CD4-positive, alpha-beta T cell treated with Interleukin-17A for 4 hours (primary cell): ENCODE measurements around the gene TRIM31.
A peak's percentile ranks its signal among the peaks of the same experiment; 100 is the strongest.

Source experiments
- DNase-seq: peaks from one replicate; pipeline ENCODE4 v3.0.0-alpha.2; 2020; ENCODE audit warnings: mixed read lengths

Gene TRIM31

GRCh38 chr6:30074331-30075093 is 38.4 kb downstream of the TRIM31 start:
- peak; percentile 7 for DNase-seq

DNA sequence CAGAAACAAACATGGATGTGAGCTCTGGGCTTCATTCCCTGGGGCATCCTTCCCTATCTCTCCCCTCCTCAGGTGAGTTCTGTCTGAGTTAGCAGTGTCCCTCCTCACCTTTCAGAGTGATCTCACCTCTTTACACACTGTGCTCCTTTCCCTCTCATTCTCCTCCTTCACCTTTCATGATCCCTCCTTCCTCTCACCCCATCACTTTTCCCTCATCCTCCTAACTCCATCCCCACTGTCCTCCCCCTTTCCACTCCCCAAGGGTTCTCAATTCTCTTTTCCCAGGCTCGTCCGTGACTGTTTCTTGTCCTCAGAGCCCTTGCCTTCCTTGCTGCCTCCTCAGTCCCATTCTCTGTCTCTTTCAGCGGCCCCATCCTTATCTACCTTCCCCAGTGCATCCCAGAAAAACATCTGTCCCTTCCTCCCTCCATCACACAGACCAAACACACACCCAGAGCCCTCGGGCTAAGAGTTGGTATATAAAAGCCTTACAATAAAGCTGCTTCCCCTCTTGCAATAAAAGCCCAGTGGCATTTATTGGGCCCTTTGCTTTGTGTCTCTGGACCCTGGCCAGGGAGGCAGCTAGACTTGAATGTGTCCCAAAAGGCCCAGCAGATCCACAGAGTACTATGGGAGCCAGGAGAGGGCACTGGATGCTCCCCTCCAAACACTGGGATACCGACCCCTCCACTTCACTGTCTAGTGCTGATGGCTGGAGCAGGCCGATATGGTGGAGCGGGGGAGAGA is 39.2 kb downstream of the TRIM31 start:
- no peak for DNase-seq

GRCh38 chr6:30071858-30072257 is 41.0 kb downstream of the TRIM31 start:
- DNase-seq = no peak

DNA sequence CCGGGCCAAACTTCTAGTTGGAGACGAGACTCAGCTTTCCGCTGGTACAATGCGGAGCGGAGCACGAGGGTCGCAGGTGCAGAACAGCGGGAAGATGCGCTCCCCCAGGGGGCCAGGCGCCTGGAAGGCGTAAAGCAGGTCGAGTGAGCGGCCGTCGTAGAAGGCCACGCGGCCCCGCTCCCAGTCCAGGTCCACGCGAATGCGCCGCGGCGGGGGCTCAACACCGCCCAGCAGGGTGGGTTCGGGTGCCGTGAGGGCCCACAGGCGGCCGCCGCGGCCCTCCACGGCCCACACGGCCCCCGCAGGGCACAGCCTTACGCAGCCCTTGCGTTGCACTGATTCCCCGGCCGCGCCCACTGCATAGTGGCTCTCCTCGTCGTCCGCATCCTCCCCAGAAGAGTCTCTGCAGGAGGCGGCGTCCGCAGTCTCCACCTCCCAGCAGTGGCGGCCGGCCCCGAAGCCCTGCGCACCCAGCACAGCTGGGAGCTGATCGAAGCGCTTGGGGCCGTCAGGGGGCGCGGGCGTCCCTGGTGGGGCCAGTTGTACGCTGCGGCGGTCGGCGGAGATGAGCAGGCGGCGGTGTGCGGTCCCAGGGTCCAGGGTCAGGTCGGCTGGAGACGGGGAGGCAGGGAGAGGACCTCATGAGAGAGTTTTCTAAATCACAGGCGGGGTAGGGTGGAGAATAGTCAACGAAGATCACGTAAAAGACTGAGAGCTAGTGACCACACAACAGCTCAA is 41.6 kb downstream of the TRIM31 start:
- DNase-seq = peak; percentile 33

- no peak for DNase-seq
Measured at GRCh38 chr6:30067460-30068139, 45.3 kb downstream of the TRIM31 start.

GRCh38 chr6:30066577-30067459 is 46.1 kb downstream of the TRIM31 start, which contains the start of gene PPP1R11:
TSS of gene PPP1R11 (plus strand) at chr6:30067198. CDS start at chr6:30067411, 213 bp downstream.
- DNase-seq = peak; percentile 99

DNA sequence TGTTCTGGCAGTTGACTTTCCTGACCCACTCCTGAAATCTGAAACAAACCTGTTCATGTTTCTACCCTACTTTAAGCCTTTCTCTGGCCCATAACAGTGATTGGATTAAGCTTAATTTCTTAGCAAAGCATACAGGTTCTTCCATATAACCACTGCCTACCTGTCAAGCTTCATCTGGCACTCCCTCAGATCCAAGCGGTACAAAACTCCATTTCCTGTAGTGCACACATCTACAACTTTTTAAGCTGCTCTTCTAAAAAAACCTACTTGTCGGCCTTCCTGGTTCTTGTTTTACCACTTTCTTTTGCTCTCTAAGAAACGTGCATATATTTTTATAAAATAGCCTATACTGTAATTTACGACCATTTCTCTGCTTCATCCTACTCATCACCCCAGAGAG is 46.8 kb downstream of the TRIM31 start:
- no peak for DNase-seq

GRCh38 chr6:30063315-30063714 is 49.6 kb downstream of the TRIM31 start:
- DNase-seq = no peak

GRCh38 chr6:30062471-30063178 is 50.3 kb downstream of the TRIM31 start:
- DNase-seq = no peak

GRCh38 chr6:30061858-30062458 is 50.9 kb downstream of the TRIM31 start:
- no peak for DNase-seq

DNA sequence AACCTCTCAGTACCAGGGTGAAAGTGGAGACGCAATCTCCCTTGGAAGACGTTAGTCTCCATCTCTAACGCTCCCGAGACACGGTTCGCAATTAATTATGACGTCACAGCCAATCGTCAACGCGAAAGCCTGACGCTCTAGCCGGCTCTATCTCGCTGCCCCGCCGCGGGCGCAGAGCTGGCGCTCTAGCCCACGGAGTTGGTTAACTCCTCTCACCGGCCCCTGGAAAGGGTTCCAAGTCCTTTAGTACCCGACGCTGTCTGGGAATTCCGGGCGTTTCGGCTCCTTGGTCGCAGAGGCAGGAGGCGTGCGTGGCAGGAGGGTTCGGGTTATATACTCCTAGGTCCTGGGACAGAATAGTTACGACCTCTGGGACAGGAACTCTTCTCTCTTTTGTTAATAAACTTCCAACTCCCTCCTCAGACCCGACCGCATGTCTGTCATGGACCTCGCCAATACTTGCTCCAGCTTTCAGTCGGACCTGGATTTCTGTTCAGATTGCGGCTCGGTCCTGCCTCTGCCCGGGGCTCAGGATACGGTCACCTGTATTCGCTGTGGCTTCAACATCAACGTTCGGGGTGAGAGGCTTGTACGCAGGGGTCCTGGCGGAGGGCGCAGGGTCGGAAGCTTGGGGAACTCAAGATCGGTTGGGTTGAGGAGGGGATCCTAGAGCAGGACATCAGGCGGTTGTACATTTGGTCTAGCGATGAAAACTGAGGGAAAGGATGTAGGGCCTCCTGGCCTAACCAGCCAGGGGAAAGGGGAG is 51.6 kb downstream of the TRIM31 start, which contains the start of gene POLR1H:
POLR1H (plus strand) TSS at position 174 of the 766 bp plus-strand sequence; CDS start at position 434, 260 bp downstream.
- peak; percentile 88 for DNase-seq

DNA sequence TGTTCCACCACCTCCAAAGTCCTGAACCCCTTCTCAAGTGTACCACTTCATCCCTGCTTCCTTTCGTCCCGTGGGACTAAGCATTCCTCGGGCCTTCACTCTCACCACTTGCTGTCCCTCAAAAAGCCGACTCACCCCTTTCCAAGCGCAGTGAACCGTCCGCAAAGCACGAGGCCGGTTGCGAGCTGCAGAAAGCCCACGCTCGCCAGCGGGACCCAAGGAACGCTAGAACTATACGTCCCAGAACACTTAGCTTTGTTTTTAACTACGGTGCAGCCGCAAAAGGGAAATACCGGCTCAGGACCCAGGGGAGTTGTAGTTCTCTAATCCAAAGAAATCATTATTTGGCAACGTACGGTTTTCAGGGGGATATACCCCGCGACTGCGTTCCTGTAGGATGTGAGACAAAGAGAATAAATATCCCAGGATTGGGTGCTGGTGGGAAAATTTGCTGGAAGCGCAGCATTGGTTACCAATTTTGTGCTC is 52.2 kb downstream of the TRIM31 start:
- DNase-seq = peak; percentile 33

DNA sequence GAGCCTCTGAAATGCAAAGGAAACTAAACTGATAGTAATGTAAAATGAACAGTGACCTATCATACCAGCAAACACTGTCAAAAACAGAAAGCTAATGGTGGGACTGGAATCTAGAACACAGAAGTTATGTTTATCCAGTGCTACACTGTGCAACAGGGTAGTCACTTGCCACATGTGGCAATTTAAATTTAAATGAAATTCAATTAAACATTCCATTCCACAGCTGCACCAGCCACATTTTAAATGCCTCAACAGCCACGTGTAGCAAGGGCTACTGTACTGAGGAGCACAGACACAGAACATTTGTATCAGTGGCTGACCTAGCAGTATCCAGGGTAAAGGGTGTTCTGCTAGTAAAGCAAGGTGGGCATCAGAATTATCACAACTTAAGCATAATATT is 57.4 kb downstream of the TRIM31 start:
- DNase-seq = no peak

DNA sequence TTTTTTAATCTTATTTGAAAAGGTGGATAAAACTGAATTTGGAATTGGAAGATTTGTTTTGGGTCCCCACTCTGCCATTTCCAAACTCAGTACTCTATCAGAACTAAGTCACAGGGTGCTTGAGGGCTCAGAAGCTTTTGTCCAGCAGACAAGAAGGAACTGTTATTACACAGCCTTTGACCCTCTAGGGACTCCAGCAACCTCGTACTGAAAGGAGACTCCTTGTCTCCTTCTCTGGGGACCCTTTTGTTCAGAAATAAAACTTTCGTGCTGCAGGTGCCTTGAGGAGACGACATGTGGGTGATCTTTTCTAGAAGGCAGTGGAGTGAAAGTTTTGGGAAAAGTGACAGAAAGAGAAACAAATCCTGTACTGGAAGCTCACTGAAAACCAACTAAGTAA is 59.2 kb downstream of the TRIM31 start:
- DNase-seq = no peak
